ENCODE results near the gene GGCX. TPM values are rescaled to one million over a fixed set of nuclear protein-coding genes. Genes with fewer than 3 reads are reported as not detected.

Gene GGCX
- total and polyA plus RNA-seq, 2 of the 13 experiments (the other 11 are each of a cell fraction or from before 2014, with no cell fraction given): 72.5 to 103 TPM

DNA sequence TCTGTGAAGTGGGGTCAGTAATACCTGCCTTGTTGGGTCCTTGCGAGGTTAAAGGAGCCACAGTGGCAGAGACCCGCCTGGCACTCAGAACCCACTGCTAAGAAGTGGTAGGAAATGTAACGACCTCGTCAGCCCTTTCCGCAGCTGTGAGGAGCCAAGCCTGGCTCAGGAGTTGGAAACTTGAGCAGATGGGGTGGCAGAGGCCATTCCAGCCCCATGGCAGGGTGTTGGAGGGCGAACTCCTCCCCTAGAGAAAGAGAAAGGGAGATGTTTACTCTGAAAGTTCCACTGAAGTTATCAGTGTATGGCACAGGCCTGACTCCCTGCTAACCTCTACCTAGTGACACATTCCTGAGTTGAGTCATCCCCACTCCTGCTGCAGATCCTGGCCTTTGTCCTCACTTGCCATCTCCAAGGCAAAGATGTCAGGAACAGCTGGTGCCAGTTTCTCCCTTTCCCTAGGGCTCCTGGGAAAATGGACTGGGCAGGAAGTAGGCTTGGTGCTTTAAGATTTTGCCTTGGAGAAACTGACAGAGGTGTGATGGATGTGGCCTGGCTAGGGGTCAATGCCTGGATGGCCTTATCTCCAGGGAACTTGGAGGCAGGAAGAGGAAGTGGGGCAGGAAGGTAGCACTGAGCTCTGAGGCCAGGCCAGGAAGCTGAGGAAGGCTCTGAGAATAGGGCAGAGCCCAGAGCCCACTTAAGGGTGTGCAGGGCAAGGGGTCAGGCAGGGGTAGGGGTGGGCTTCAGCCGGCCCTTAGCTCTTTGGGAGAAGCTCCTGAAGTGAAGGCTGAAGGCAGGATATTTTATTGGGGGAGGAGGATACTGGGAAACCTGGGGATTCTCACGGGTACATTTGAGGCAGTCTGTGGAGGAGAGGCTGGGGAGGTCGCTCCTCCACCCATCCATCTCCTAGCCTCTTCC lies 23.8 kb upstream of the GGCX start (continued):
- TF ChIP-seq, protein P1, sequence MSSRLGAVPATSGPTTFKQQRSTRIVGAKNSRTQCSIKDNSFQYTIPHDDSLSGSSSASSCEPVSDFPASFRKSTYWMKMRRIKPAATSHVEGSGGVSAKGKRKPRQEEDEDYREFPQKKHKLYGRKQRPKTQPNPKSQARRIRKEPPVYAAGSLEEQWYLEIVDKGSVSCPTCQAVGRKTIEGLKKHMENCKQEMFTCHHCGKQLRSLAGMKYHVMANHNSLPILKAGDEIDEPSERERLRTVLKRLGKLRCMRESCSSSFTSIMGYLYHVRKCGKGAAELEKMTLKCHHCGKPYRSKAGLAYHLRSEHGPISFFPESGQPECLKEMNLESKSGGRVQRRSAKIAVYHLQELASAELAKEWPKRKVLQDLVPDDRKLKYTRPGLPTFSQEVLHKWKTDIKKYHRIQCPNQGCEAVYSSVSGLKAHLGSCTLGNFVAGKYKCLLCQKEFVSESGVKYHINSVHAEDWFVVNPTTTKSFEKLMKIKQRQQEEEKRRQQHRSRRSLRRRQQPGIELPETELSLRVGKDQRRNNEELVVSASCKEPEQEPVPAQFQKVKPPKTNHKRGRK (CRISPR knock-in tag; IDR thresholded peaks at IDR 0.05): peak; percentile 55; the same call in 1 of the 2 replicates
- TF ChIP-seq KAT7 (CRISPR knock-in tag; IDR thresholded peaks at IDR 0.05; ENCODE audit: borderline replicate concordance): peak; percentile 96
- no peak for TF ChIP-seq ATF5 (CRISPR knock-in tag; IDR thresholded peaks at IDR 0.05; ENCODE audit: low read depth)
- peak; percentile 77 for TF ChIP-seq NR2F2 (IDR thresholded peaks at IDR 0.05; ENCODE audit: borderline replicate concordance, low read depth)
- peak; percentile 96 for TF ChIP-seq RXRA (CRISPR knock-in tag; IDR thresholded peaks at IDR 0.05)
- TF ChIP-seq TEAD3 (CRISPR knock-in tag; optimal IDR thresholded peaks at IDR 0.05; ENCODE audit: borderline replicate concordance): peak; percentile 99
- TF ChIP-seq, protein P2, sequence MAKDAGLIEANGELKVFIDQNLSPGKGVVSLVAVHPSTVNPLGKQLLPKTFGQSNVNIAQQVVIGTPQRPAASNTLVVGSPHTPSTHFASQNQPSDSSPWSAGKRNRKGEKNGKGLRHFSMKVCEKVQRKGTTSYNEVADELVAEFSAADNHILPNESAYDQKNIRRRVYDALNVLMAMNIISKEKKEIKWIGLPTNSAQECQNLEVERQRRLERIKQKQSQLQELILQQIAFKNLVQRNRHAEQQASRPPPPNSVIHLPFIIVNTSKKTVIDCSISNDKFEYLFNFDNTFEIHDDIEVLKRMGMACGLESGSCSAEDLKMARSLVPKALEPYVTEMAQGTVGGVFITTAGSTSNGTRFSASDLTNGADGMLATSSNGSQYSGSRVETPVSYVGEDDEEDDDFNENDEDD (CRISPR knock-in tag; IDR thresholded peaks at IDR 0.05; ENCODE audit: borderline replicate concordance): peak; percentile 57; the same call in 1 of the 2 replicates
- TF ChIP-seq ZSCAN9 (CRISPR knock-in tag; IDR thresholded peaks at IDR 0.05; ENCODE audit: borderline replicate concordance): peak; percentile 71; the same call in 1 of the 2 replicates
- peak; percentile 80; the same call in 1 of the 2 replicates for TF ChIP-seq GTF3A (CRISPR knock-in tag; conservative IDR thresholded peaks at IDR 0.05)
- peak; percentile 14; the same call in 1 of the 2 replicates for TF ChIP-seq ZNF446 (CRISPR knock-in tag; IDR thresholded peaks at IDR 0.05)
- no peak for TF ChIP-seq ZNF367 (CRISPR knock-in tag; IDR thresholded peaks at IDR 0.05; ENCODE audit: borderline replicate concordance)
- TF ChIP-seq, protein P3, sequence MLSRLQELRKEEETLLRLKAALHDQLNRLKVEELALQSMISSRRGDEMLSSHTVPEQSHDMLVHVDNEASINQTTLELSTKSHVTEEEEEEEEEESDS (CRISPR knock-in tag; IDR thresholded peaks at IDR 0.05; ENCODE audit: borderline replicate concordance): 0 out of 2 replicates have a peak, but pooled peaks have one; percentile 88
- TF ChIP-seq, protein P4, sequence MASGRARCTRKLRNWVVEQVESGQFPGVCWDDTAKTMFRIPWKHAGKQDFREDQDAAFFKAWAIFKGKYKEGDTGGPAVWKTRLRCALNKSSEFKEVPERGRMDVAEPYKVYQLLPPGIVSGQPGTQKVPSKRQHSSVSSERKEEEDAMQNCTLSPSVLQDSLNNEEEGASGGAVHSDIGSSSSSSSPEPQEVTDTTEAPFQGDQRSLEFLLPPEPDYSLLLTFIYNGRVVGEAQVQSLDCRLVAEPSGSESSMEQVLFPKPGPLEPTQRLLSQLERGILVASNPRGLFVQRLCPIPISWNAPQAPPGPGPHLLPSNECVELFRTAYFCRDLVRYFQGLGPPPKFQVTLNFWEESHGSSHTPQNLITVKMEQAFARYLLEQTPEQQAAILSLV (CRISPR knock-in tag; IDR thresholded peaks at IDR 0.05; ENCODE audit: borderline replicate concordance): peak; percentile 74; the same call in 1 of the 2 replicates
- peak; percentile 8 for TF ChIP-seq JARID2 (CRISPR knock-in tag; IDR thresholded peaks at IDR 0.05; ENCODE audit: insufficient replicate concordance)
- peak; percentile 75 for TF ChIP-seq POLR2G (IDR thresholded peaks at IDR 0.05; ENCODE audit: low read depth, low read length)
- TF ChIP-seq ZNF703 (CRISPR knock-in tag; IDR thresholded peaks at IDR 0.05; ENCODE audit: borderline replicate concordance): peak; percentile 90; the same call in 1 of the 2 replicates
- TF ChIP-seq TBP (CRISPR knock-in tag; IDR thresholded peaks at IDR 0.05): no peak
- TF ChIP-seq ZNF800 (CRISPR knock-in tag; IDR thresholded peaks at IDR 0.05): peak; percentile 83; the same call in 1 of the 2 replicates
- peak; percentile 86; the same call in 1 of the 2 replicates for TF ChIP-seq SNAPC2 (CRISPR knock-in tag; IDR thresholded peaks at IDR 0.05)
- peak; percentile 73; the same call in 1 of the 2 replicates for TF ChIP-seq ZNF644 (CRISPR knock-in tag; IDR thresholded peaks at IDR 0.05; ENCODE audit: low read depth)
- TF ChIP-seq CC2D1A (CRISPR knock-in tag; IDR thresholded peaks at IDR 0.05): peak; percentile 97

Data from HepG2 (cell line).